ENCODE measurements around the gene RAD9B. TPM values are rescaled to one million over a fixed set of nuclear protein-coding genes. Genes with fewer than 3 reads are reported as not detected.
A peak's percentile ranks its signal among the peaks of the same experiment; 100 is the strongest.

Gene RAD9B
- total and polyA plus RNA-seq, 2 of the 4 experiments (the other 2 are of a cell fraction), result 0.09 to 0.18 TPM

- DNase-seq (peak; percentile 31), ATAC-seq (ENCODE audit: low read depth) (peak; percentile 38)
- H3K27me3 ChIP-seq (ENCODE audit: control insufficient read depth, insufficient read depth, low read length), result no peaks in the 10 kb centered on the region
- peak overlapping the region; percentile 93 for H2AFZ ChIP-seq (replicated peaks; ENCODE audit: low read length, poor library complexity)
- H4K20me1 ChIP-seq (ENCODE audit: insufficient read depth, low read length), result peaks cover 2% of the 10 kb centered on the region
- CTCF ChIA-PET, result interaction anchor here (0.6 to 1.0 kb wide), 2 partner anchors 20 to 21 kb away, joined by 4 read pairs; no protein-coding TSS in a partner anchor
- H3K36me3 ChIP-seq (ENCODE audit: control insufficient read depth, insufficient read depth, low read length), result no peaks in the 10 kb centered on the region
- H3K23ac ChIP-seq (ENCODE audit: low read depth, low read length), result peak overlapping the region; percentile 7
- no peak overlapping the region for H3K18ac ChIP-seq (ENCODE audit: low read depth, low read length)
- peak overlapping the region; percentile 56; the same call in 1 of the 2 replicates for H3K56ac ChIP-seq (ENCODE audit: extremely low read depth, insufficient read depth, low read length)
- H2BK120ac ChIP-seq (ENCODE audit: low read depth, low read length), result no peak overlapping the region
- in situ Hi-C loops (cut with MboI; ENCODE audit: low sequenced_read_pairs), result no loop called here
- no TSS peak for BruUV-seq (replicated peaks)
- peak overlapping the region; percentile 91 for H2AK9ac ChIP-seq (replicated peaks; ENCODE audit: low read depth, low read length, poor library complexity)
- H3K79me1 ChIP-seq (ENCODE audit: low read depth in 1 of 2, low read length in 2 of 2), result peaks cover 7 to 20% of the 10 kb centered on the region in 2 experiments; a peak in 2 of 4 replicates
- peak overlapping the region; percentile 18; the same call in 1 of the 2 replicates for H3K14ac ChIP-seq (replicated peaks; ENCODE audit: low read depth, low read length)
- peak overlapping the region; percentile 61; the same call in 1 of the 2 replicates for H2AK5ac ChIP-seq (ENCODE audit: low read depth, low read length)
- intact Hi-C loops (cut with micrococcal nuclease), result loop anchor here (5.0 kb wide), 1 partner anchor 386 kb away; no protein-coding TSS in a partner anchor
- WGBS, 2 experiments (ENCODE audit: extremely low coverage in 2 of 2, insufficient read length in 1 of 2), result 0% methylated on average over 3 of the region's 17 CpGs; no CpG with 5 or more reads in 1 of the 2 experiments
- no peak overlapping the region for H2BK15ac ChIP-seq (ENCODE audit: low read depth, low read length)
- H2BK5ac ChIP-seq (ENCODE audit: low read depth, low read length, poor library complexity, severe bottlenecking), result peak overlapping the region; percentile 43
- H3K4me2 ChIP-seq (ENCODE audit: low read depth, low read length), result peak overlapping the region; percentile 82
- H3K4me3 ChIP-seq (ENCODE audit: insufficient read depth, low read depth, low read length), result peak overlapping the region; percentile 77
- TF ChIP-seq RCOR1 (IDR thresholded peaks at IDR 0.05; ENCODE audit: insufficient replicate concordance, low read length) (no peak), FOS (IDR thresholded peaks at IDR 0.05; ENCODE audit: low read depth, low read length) (no peak), BHLHE40 (IDR thresholded peaks at IDR 0.05; ENCODE audit: low read depth, low read length) (no peak), CEBPB (IDR thresholded peaks at IDR 0.05; ENCODE audit: low read depth, low read length) (no peak), MAZ (IDR thresholded peaks at IDR 0.05; ENCODE audit: borderline replicate concordance, low read depth, low read length) (no peak), CHD1 (IDR thresholded peaks at IDR 0.05; ENCODE audit: low read depth, low read length) (no peak), ELK1 (IDR thresholded peaks at IDR 0.05; ENCODE audit: borderline replicate concordance, low read depth, low read length) (no peak)
- peak overlapping the region; percentile 69; the same call in 1 of the 2 replicates for H3K4ac ChIP-seq (ENCODE audit: low read depth, low read length)
- no peak overlapping the region for H4K5ac ChIP-seq (ENCODE audit: low read depth, low read length)
- H3K9me3 ChIP-seq (ENCODE audit: control insufficient read depth, insufficient read depth, low read length), result no peaks in the 10 kb centered on the region
- H4K91ac ChIP-seq (ENCODE audit: insufficient read depth, low read depth, low read length), result peak overlapping the region; percentile 53
- peak overlapping the region; percentile 71 for H3K27ac ChIP-seq (ENCODE audit: insufficient read depth, low read length)
- peaks cover 3% of the 10 kb centered on the region for H3K9me1 ChIP-seq (ENCODE audit: insufficient read depth, low read length)
- dilution Hi-C loops (cut with HindIII; ENCODE audit: low sequenced_read_pairs, unreplicated experiment), result no loop called here
- H3K9ac ChIP-seq (ENCODE audit: low read depth, low read length), result peak overlapping the region; percentile 73
- peak overlapping the region; percentile 56 to 76 for H4K8ac ChIP-seq (ENCODE audit: low read depth in 2 of 2, low read length in 2 of 2)
- POLR2A ChIA-PET (ENCODE audit: unreplicated experiment), result no interaction called here
- H3K4me1 ChIP-seq (ENCODE audit: control insufficient read depth, insufficient read depth, low read length), result no peaks in the 10 kb centered on the region
- no peak overlapping the region for H2BK20ac ChIP-seq (ENCODE audit: low read depth, low read length)
Measured at GRCh38 chr12:110501399-110501751, 756 bp upstream of the RAD9B start.

All from IMR-90 (cell line).